Large intestine (tissue), 3 donors: ENCODE measurements around the gene ZC3H12D. TPM values are rescaled to one million over a fixed set of nuclear protein-coding genes. Genes with fewer than 3 reads are reported as not detected.
"Not testable (repeated sequence)": the region's sequence is repeated elsewhere in the genome, so short reads cannot be mapped to it uniquely, and the experiment has no call there.

Source experiments
- DNase-seq, 2 donors: peaks; one replicate each; pipeline versions ENCODE4 v3.0.0 to v3.0.0-alpha.2; 2013
- H3K27ac ChIP-seq: one replicate; pipeline ENCODE4 v1.5.1; 2013; ENCODE audit warnings: low read length
- H3K27me3 ChIP-seq: 2 replicates; pipeline ENCODE4 v1.6.1; 2013; ENCODE audit warnings: low read length; ENCODE audit not compliant: control insufficient read depth, insufficient read depth
- H3K36me3 ChIP-seq: 2 replicates; pipeline ENCODE4 v1.6.1; 2013; ENCODE audit warnings: low read length; ENCODE audit not compliant: control insufficient read depth, insufficient read depth
- H3K4me1 ChIP-seq: one replicate; pipeline ENCODE4 v1.6.1; 2013; ENCODE audit warnings: low read length; ENCODE audit not compliant: control insufficient read depth, insufficient read depth
- H3K4me3 ChIP-seq: one replicate; pipeline ENCODE4 v1.5.1; 2013; ENCODE audit warnings: low read length
- H3K9me3 ChIP-seq: one replicate; pipeline ENCODE4 v1.6.1; 2013; ENCODE audit warnings: mild to moderate bottlenecking, low read depth, low read length, moderate library complexity; ENCODE audit not compliant: control insufficient read depth
- WGBS: methylation state at CpG from one replicate; pipeline ENCODE4 v1.1.5; 2013; ENCODE audit warnings: low lambda C conversion rate; ENCODE audit not compliant: insufficient coverage; 5-methylcytosine and 5-hydroxymethylcytosine counted together
- polyA plus RNA-seq: library from polyadenylated mRNA; unstranded; fragments of 120-200 nt; gene quantifications from one replicate; pipeline ENCODE4 v1.2.1, GENCODE V29; 2013

The ZC3H12D gene
- polyA plus RNA-seq, 1 donor, result 3.5 TPM

GRCh38 chr6:149460249-149460648 is 24.6 kb downstream of the ZC3H12D start:
- not testable (repeated sequence) for H3K27ac ChIP-seq, H3K27me3 ChIP-seq, H3K36me3 ChIP-seq, DNase-seq, H3K9me3 ChIP-seq, H3K4me1 ChIP-seq, H3K4me3 ChIP-seq
- no CpG with 5 or more reads among the region's 3 CpGs for WGBS

GRCh38 chr6:149459761-149460160 is 25.1 kb downstream of the ZC3H12D start:
- Histone ChIP-seq H3K9me3 (no peaks in the 10 kb centered on the region), H3K36me3 (peaks cover 2% of the 10 kb centered on the region), H3K4me1 (no peaks in the 10 kb centered on the region), H3K27ac (no peak overlapping the region), H3K27me3 (no peaks in the 10 kb centered on the region), H3K4me3 (no peak overlapping the region)
- WGBS, result no CpG with 5 or more reads among the region's 5 CpGs
- no peak for DNase-seq

- Histone ChIP-seq H3K27me3 (no peaks in the 10 kb centered on the region), H3K9me3 (no peaks in the 10 kb centered on the region), H3K4me1 (peaks cover 5% of the 10 kb centered on the region), H3K4me3 (no peak overlapping the region), H3K36me3 (peaks cover 2% of the 10 kb centered on the region), H3K27ac (no peak overlapping the region)
- WGBS, result no CpG with 5 or more reads among the region's 1 CpG
- no peak for DNase-seq
Observed at GRCh38 chr6:149458806-149459205, 26.0 kb downstream of the ZC3H12D start.

- peaks cover 6% of the 10 kb centered on the region for H3K4me1 ChIP-seq
- peaks cover 2% of the 10 kb centered on the region for H3K36me3 ChIP-seq
- H3K27me3 ChIP-seq, result no peaks in the 10 kb centered on the region
- WGBS, result no CpG with 5 or more reads among the region's 7 CpGs
- H3K27ac ChIP-seq, result no peak overlapping the region
- no peaks in the 10 kb centered on the region for H3K9me3 ChIP-seq
- DNase-seq, result no peak
- H3K4me3 ChIP-seq, result no peak overlapping the region
Observed at GRCh38 chr6:149458196-149458595, 26.6 kb downstream of the ZC3H12D start.

- no CpG with 5 or more reads among the region's 7 CpGs for WGBS
- Histone ChIP-seq H3K4me3 (no peak overlapping the region), H3K27me3 (no peaks in the 10 kb centered on the region), H3K36me3 (peaks cover 2% of the 10 kb centered on the region), H3K9me3 (no peaks in the 10 kb centered on the region), H3K27ac (no peak overlapping the region), H3K4me1 (peaks cover 7% of the 10 kb centered on the region)
- no peak for DNase-seq
Observed at GRCh38 chr6:149457316-149457884, 27.4 kb downstream of the ZC3H12D start.

GRCh38 chr6:149456311-149457021 is 28.3 kb downstream of the ZC3H12D start:
- H3K27ac ChIP-seq, result no peak overlapping the region
- no peaks in the 10 kb centered on the region for H3K36me3 ChIP-seq
- WGBS, result no CpG with 5 or more reads among the region's 49 CpGs
- peaks cover 3% of the 10 kb centered on the region for H3K9me3 ChIP-seq
- H3K4me3 ChIP-seq, result no peak overlapping the region
- H3K27me3 ChIP-seq, result no peaks in the 10 kb centered on the region
- no peak for DNase-seq
- H3K4me1 ChIP-seq, result peaks cover 16% of the 10 kb centered on the region

GRCh38 chr6:149455031-149455732 is 29.6 kb downstream of the ZC3H12D start:
- Histone ChIP-seq H3K27ac (no peak overlapping the region), H3K27me3 (peaks cover 3% of the 10 kb centered on the region), H3K4me1 (peaks cover 21% of the 10 kb centered on the region), H3K9me3 (peaks cover 4% of the 10 kb centered on the region), H3K4me3 (no peak overlapping the region), H3K36me3 (no peaks in the 10 kb centered on the region)
- DNase-seq, result no peak
- WGBS, result no CpG with 5 or more reads among the region's 11 CpGs

- peak; percentile 44 to 57 for DNase-seq
- Histone ChIP-seq H3K36me3 (no peaks in the 10 kb centered on the region), H3K27me3 (peaks cover 3% of the 10 kb centered on the region), H3K4me3 (no peak overlapping the region), H3K4me1 (peaks cover 23% of the 10 kb centered on the region), H3K9me3 (peaks cover 4% of the 10 kb centered on the region), H3K27ac (no peak overlapping the region)
- no CpG with 5 or more reads among the region's 15 CpGs for WGBS
Observed at GRCh38 chr6:149454346-149454848, 30.4 kb downstream of the ZC3H12D start.

GRCh38 chr6:149453597-149454345 is 31.0 kb downstream of the ZC3H12D start:
- peaks cover 3% of the 10 kb centered on the region for H3K27me3 ChIP-seq
- H3K4me3 ChIP-seq, result no peak overlapping the region
- WGBS, result no CpG with 5 or more reads among the region's 6 CpGs
- no peaks in the 10 kb centered on the region for H3K36me3 ChIP-seq
- H3K27ac ChIP-seq, result no peak overlapping the region
- H3K9me3 ChIP-seq, result peaks cover 4% of the 10 kb centered on the region
- peaks cover 23% of the 10 kb centered on the region for H3K4me1 ChIP-seq
- no peak for DNase-seq
